ENCODE data around the gene G6PD.

- TF ChIP-seq EZH2 (IDR thresholded peaks at IDR 0.05; ENCODE audit: borderline replicate concordance, low read length) (no peak), CTCF (conservative IDR thresholded peaks at IDR 0.05 in 1 of 2, IDR thresholded peaks at IDR 0.05 in 1 of 2; ENCODE audit: extremely low read depth in 1 of 2, insufficient read depth in 1 of 2, low read depth in 1 of 2, low read length in 2 of 2) (no peak)
Observed at GRCh38 chrX:154530286-154530685, 16.4 kb downstream of the G6PD start.

Data from mammary epithelial cell (primary cell).